ENCODE results near the gene TGOLN2.
"Not testable (repeated sequence)": the region's sequence is repeated elsewhere in the genome, so short reads cannot be mapped to it uniquely, and the experiment has no call there.

The TGOLN2 gene

DNA sequence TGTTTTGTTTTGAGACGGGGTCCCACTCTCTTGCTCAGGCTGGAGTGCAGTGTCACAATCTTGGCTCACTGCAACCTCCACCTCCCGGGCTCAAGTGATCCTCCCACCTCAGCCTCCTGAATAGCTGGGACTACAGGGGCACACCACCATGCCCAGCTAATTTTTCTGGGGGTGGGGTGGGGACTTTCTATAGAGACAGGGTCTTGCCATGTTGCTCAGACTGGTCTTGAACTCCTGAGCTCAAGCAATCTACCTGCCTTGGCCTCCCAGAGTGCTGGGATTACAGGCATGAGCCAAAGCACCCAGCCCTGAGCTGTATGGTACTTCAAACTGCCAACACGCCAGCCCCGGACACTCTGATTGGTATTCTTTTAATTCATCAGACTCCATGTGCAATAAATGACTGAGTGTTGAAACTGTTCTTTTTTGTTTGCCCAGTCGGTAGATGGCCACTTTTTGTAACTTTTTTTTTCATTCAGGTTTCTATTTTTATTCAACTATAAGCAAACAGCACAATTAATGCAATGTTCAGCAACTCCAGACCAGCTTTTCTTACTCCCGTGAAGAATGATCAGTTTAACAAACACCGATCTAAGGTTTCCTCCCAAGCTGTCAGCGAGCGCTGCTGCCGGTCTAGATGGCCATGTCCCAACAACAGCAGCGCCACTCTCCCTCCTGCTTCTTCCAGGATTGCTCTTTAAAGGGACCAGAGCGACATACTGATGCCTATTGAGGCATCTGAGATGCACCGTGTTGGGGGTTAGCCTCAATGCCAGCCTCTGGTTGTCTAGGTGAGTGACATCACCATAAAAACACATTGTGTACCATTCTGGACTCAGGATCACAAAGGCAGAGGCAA, 12.5 kb upstream of the TGOLN2 start:
- DNase-seq (ENCODE audit: low read depth), result no peak

DNA sequence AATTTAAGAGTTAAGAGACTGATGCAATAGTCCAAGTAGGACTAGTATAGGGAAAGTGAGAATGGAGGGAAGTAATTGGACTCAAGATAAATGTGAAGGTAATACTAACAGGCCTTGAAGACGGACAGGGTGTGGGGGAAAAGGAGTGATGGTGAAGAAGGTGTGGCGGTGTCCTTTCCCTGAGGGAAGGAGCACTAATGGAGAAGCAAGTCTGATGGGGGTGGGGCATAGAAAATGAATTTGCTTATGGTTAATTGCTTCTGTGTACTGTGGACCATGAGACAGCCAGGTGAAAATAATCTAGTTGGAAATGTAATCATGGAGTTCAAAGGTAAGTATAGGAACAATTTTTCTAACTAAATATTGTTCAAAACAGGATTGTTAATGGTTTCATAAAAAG, 7.1 kb upstream of the TGOLN2 start:
- DNase-seq (ENCODE audit: low read depth), result no peak

DNA sequence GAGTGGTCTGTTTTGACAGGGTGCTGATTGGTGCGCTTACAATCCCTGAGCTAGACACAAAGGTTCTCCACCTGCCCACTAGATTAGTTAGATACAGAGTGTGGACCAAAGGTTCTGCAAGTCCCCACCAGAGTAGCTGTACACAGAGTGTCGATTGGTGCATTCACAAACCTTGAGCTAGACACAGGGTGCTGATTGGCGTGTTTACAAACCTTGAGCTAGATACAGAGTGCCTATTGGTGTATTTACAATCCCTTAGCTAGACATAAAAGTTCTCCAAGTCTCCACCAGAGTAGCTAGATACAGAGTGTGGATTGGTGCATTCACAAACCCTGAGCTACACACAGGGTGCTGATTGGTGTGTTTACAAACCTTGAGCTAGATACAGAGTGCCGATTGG, 6.1 kb upstream of the TGOLN2 start:
- not testable (repeated sequence) for DNase-seq (ENCODE audit: low read depth)

DNA sequence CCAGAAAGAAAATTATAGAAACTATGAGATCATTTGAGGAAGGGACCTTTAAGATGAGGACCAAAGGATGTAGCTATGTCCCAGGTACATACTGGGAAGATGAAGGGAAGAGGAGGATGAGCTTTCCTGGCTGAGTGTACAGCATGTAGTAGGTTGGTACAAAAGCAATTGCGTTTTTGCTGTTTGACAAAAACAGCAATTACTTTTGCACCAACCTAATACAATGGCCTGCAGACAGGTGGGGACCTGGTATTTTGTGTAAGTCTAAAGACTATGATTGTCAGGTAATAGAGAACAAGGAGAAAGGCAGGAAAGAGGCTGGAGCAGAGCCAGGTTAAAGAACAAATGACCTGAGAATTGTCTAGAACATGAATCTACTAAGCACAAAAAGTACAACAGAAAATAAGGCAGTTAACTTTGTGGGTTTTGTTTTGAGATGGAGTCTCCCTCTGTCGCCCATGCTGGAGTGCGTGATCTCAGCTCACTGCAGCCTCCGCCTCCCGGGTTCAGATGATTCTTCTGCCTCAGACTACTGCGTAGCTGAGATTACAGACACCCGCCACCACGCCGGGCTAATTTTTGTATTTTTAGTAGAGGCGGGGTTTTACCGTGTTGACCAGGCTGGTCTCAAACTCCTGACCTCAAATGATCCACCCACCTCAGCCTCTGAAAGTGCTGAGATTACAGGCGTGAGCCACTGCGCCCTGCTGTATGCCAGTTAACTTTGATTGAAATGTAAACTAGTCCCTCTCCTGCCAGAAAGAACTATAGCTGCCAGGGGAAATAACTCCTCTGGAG, 3.2 kb upstream of the TGOLN2 start:
- DNase-seq (ENCODE audit: low read depth), result no peak

DNA sequence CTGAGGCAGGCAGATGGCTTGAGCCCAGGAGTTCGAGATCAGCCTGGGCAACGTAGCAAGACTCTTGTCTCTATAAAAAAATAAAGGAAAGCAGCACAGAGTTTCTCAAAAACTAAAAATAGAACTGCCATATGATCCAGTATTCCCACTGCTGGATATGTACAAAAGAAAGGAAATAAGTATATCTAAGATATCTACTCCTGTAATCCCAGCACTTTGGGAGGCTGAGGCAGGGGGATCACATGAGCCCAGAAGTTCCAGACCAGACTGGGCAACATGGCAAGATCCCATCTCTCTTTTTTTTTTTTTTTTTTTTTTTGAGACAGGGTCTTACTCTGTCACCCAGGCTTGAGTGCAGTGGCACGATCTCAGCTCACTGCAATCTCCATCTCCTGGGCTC, 1.9 kb upstream of the TGOLN2 start:
- DNase-seq (ENCODE audit: low read depth), result not testable (repeated sequence)

DNA sequence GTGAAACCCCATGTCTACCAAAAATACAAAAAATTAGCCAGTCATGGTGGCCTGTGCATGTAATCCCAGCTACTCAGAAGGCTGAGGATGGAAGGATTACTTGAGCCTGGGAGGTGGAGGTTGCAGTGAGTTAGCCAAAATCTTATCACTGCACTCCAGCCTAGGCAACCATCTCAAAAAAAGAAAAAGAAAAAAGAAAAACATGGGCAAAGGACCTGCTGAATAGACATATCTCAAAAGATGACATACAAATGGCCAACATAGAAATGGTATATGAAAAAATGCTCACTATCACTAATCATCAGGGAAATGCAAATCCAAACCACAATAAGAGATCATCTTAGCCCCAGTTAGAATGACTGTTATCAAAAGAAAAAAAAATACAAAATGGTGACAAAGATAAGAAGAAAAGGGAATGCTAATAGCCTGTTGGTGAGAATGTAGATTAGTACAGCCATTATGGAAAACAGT, 1.4 kb upstream of the TGOLN2 start:
- no peak for DNase-seq (ENCODE audit: low read depth)

DNA sequence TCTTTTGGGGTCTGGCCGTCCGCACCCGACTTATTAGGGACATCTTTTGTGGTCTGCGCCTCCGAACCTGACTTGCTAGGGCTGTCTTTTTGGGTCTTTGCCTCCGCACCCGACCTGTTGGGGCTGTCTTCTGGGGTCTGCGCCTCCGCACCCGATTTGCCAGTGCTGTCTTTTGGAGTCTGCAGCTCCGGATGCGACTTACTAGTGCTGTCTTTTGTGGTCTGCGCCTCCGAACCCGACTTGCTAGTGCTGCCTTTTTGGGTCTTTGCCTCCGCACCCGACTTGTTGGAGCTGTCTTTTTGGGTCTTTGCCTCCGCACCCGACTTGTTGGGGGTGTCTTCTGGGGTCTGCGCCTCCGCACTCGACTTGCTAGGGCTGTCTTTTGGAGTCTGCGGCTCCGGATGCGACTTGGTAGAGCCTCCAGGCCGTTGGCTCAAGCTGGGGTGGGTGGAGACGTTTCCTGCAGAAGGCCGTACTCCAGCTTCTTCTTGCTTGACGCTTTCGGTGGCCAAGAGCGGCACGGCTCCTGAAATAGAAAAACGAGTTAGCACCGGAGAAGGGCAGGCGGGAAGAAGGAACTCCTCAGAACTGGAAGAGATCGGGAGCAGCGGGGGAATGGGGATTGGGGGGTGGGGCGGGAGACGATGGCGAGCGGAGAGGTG, 498 bp downstream of the TGOLN2 start:
- peak; percentile 48 for DNase-seq (ENCODE audit: low read depth)

DNA sequence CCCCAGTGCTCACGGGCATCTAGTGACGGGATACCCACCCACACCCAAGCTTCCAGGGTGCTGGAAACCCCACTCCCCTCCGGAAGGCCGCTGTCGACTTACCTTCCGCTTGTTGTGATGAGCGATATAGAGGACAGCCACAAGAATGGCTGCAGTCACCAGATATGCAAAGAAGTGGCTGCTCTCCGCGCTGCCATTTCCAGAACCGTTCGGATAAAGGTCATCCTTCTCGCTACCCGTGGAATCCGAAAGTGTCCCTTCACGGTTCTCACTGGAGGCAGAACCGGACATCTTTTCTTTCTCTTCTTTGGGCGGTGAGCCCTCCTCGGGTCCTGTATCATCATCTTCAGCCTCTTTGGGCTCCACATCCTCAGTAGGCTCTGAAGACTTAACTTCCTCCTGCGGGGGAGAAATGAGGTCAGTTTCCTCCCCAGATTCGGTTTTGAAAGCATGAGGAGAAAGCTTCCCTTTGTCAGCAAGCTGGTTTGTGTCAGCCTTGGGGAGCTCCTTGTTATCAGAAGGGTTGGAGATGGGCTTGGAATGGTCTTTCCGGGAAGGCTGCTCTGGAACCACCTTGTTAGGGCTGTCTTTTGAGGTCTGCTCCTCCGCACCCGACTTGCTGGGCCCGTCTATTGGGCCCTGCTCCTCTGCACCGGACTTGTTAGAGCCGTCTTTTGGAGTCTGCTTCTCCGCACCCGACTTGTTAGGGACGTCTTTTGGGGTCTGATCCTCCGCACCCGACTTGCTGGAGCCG, 1.2 kb downstream of the TGOLN2 start:
- no peak for DNase-seq (ENCODE audit: low read depth)

DNA sequence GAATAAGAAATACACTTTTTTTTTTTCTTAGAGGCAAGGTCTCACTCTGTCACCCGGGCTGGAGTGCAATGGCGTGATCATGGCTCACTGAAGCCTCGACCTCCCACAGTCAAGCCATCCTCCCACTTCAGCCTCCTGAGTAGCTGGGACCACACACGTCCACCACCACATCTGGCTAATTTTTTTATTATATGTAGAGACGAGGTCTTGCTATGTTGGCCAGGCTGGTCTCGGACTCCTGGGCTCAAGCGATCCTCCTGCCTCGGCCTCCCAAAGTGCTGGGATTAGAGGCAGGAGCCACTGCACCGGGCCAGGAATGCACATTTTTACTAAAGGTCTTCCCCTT, 2.4 kb downstream of the TGOLN2 start:
- DNase-seq (ENCODE audit: low read depth), result no peak

DNA sequence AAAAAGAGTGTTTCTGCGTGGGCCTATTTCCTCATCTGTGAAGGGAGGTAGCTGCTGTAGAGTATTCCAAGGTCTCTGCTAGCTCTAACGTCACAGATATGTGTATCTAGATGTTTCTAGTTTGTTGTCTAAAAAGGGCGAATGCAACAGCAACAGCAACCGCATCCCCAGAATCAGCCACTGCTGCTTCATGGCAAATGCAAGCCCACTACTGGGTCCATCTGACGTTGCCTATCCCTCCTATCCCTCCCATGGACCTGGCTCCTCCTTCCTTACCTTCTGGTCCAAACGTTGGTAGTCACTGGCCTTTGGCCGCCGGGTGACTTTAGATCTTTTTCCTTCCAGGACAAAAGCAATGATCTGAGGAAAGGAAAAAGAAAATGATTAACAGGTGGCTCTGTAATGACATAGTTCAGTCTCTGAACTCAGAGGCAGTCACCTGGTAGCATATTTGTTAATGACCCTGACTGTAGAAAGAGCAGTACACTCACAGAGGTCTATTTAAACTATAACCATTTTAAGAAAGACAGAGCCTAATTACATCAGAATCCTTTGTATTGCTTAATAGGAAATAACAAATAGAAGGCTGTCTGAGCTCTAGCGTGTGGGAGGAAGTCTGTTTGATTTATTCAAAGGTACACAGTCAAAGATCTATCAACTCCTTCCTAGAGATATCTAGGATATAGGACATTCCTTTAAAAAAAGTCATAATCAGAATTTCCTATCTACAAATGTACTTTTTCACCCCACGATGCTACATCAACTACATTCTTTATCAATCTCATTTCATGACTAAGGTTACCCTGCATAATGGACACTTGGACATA, 2.9 kb downstream of the TGOLN2 start:
- DNase-seq (ENCODE audit: low read depth), result no peak

DNA sequence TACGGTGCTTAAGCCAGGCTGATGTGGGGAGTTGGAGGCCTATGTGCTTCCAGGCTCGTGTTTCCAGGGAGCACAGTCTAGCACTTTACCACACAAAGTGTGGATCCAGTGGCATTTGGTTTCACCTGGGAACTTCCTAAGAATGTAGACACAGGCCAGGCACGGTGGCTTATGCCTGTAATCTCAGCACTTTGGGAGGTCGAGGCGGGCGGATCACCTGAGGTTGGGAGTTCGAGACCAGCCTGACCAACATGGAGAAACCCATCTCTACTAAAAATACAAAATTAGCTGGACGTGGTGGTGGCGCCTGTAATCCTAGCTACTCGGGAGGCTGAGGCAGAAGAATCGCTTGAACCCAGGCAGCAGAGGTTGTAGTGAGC, 3.8 kb downstream of the TGOLN2 start:
- not testable (repeated sequence) for DNase-seq (ENCODE audit: low read depth)

DNA sequence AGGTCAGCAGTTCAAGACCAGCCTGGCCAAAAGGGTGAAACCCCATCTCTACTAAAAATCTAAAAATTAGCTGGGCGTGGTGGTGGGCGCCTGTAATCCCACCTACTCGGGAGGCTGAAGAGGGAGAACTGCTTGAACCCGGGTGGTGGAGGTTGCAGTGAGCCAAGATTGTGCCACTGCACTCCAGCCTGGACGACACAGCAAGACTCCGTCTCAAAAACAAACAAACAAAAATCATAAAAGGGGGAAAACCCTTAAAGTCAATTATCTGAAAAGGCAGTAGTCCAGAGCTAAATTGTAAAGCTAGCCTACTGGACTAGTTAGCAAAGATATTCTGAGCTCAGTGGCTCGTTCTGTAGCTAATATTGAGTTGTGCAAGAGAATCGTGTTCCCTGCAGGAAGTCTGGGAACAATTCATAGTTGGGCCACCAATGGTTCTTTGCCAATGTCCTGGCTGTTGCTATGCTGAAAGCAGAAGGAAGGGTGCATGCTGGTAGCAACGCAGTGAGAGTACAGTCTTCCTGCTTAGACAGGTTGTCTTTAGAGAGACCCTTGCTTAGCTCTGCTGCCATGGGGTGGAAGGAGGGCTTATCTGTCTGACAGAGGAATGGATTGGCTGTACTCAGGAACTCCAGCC, 4.3 kb downstream of the TGOLN2 start:
- DNase-seq (ENCODE audit: low read depth), result no peak

DNA sequence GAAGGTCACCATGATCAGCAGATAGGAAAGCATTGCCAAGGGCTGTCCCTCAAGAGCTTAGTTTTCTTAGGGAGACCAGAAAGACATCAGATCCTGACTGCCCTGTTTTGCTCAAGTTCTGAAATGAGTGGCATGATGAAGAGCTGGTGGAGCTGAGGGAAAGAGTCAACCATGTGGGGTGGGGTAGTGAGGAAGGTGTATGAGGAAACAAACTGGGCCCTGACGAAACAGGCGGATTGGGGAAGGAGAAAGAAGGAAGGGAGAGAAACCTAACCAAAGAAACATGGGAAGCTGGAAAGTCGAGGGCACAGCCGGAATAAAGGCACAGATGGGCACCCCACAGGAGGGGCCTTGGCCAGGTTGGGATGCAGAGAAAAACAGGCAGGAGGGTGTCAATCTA, 8.0 kb downstream of the TGOLN2 start:
- DNase-seq (ENCODE audit: low read depth), result no peak

DNA sequence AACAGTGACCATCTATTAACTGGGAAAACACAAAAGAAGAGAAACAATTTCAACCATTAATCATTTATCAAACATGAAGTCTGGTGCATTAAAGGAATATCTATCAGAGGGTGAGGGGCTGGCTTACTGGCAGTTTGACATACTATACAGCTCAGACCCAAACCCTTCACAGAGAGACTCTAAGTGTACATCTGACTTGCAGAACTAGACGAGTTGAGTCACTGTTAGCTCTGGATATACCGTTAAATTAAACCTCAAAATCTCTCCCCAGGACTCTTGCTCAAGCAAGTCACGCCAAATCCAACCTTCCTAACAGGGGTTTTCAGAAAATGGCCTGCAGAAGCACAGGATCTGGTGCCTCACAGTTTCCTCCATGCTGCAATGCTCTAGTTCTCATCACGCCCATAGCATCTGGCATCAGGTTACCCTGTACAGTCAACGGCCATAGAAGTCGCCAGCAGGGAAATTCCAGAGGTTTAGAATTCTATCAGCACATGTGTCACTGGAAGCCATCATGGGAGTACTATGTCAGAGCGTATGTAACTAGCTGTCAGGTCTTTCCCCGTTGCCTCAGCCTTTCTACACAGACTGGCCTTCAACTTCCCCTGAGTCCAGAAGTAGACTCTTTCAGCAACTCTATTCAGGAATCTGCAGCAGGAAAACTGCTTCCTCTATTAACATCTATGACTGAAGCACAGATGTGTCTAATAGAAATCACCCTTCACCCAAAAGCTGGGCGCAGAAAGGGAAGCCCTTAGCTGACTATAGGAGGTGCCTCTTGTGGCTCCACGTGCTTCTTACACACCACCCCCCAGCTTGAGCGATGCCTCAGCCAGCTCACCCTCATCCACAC, 9.3 kb downstream of the TGOLN2 start:
- no peak for DNase-seq (ENCODE audit: low read depth)

DNA sequence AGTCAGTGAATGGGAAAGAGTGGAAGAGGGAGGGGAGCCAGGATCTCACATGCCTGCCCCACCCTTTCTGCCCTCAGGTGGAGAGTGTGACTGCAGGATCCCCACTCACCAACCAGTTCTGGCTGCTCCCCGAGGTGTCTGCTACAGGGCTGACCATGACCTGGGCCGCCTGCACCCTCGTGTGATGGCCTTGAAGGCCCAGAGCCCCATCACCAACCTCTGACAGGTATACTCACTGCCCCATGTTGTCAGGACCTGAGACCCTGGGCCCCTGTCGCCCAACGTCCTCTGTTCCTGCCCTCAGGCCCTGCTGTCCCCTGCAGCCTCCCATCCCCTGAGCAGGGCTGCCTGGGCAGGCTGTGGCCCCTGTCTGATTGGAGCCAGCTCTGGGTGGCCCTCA, 11.9 kb downstream of the TGOLN2 start:
- not testable (repeated sequence) for DNase-seq (ENCODE audit: low read depth)

DNA sequence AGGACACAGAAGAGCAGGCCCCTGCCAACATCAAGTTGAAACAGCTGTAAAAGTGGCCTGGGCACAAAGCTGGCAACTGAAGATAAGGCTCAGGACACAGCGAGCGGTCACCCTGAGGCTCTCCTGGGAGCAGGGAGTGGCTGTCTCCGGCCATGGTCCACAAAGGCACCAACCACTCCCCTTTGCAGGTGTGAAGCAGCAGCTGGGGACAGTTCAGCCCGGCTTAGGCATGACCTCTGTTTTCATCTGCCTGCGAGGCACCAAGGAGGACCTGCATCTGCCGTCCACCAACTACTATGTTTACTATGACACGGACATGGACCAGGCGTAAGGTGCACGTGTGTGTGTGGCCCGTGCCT, 12.9 kb downstream of the TGOLN2 start:
- DNase-seq (ENCODE audit: low read depth), result no peak

DNA sequence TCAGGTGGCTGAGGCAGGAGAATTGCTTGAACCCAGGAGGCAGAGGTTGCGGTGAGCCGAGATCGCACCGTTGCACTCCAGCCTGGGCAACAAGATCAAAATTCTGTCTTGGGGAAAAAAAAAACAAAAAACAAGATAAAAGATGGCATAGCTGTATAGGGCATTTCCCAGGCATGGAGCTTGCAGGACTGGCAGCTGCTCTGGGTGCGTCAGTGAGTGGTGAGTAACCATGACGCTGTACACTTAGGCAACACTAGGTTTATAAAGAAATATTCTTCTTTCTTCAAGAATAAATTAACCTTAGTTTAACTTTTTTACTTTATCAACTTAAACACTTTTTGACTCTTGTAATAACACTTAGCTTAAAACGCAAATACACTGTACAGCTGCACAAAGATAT, 15.4 kb downstream of the TGOLN2 start:
- DNase-seq (ENCODE audit: low read depth), result no peak

DNA sequence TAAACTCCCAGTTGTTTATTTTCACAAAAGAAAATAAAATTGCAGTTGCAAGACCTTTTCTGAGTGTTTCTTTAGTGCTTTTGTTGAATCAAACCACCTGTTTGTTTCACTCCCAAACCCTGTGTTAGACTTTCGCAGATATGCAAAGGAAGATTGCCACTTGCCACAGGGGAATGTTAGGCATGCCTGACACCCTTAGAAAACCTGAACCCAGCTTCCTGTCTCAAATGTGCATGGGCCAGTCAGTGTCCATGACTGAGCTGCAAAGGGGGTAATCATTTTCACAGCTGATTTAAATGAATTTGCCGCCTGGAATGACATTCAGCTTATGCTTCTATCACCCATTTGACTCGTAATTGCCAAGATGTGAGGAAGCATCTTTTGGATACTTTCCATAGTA, 17.5 kb downstream of the TGOLN2 start:
- no peak for DNase-seq (ENCODE audit: low read depth)

DNA sequence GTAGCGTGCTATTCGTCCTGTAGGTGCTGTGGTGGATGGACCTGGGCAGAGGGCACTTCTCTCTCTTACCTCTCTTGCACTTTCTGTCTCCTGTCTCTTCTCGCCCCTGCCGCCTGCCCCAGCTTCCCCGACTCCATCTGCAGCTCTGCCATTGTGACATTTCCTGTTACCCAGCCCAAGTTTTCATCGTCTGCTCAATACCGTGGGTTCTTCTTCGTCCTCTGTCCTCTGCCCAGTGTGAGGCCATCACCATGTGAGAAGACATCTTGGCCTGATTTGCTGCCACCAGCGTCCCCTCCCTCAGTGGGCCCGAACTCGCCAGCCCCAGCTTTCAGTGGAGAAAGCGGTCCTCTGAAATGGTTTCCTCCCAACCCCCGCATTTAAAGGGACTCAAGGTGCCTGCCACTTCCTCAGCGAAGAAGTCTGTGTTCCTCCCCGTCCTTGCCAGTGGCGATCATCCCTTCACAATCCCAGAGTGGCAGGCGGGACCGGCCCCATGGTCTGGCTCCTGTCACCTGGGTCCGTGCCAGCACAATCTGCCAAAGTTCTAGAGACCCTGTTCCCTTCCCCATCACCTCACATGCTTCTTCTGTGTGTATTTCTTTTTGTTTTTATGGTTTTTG, 18.0 kb downstream of the TGOLN2 start:
- DNase-seq (ENCODE audit: low read depth), result no peak
